Suppressor macrophage treated with lipopolysaccharide for 4 hours (primary cell): ENCODE measurements around the gene TMCO5A.
"Not testable (repeated sequence)": the region's sequence is repeated elsewhere in the genome, so short reads cannot be mapped to it uniquely, and the experiment has no call there.

Experiments
- DNase-seq: peaks from one replicate; pipeline ENCODE4 v3.0.0-alpha.2; 2020

Gene TMCO5A

DNA sequence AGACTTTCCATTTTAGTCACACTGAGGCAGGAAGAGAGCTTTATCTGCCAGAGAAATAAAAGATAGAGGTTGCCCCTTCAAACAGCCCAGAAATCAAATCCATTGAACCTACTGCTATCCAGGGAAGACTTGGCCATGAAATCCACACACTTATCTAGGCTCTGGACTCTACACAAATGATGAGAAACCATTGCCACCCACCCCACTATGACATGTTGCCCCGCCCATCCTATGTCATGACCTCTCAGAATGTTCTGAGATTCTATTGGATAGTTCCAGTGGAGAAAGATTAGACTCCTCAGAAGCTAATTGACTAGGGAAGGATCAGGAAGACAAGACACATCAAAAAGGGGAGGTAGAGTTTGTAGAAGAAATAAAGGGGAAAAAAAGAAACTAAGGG, at the start of gene TMCO5A:
TMCO5A (plus strand) TSS at position 301 of the 400 bp plus-strand sequence. CDS start 1,684 bp downstream, outside the sequence.
- no peak for DNase-seq

DNA sequence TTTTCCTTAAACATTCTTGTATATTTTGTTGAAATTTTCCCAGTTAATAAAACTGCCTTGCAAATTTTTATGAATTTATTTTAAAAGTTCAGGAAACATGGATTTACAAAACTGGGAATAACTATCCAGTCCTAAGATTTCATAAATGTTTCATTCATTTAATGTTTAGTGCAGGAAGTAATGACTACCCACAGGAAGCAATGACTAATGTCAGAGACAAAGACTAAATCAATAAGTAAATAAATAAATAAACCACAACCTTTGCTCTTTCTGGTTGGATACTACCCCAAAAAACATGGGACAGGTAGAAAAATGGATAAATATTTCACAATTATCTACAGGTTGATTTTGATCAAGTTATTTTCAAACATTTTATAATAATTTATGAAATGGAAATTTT, 48.8 kb upstream of the TMCO5A start:
- no peak for DNase-seq

DNA sequence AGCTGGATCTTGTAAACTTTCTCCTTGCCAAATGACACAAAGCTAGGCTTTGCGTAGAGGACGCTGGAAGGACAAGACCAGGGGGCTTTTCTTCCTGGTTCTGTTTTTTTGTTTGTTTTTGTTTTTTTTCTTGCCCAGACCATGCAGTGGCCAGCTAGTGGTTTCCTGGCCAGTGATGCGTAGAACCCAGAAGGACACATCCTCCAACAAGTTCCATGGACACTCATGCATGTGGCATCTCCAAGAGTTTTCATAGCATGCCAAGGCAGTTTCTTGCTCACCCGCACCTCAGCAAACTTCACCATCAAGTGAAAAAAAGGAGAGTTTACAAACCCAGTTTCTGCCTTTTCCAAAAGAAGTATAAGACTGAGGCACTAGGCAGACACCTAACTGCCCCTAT, 46.1 kb upstream of the TMCO5A start:
- no peak for DNase-seq

DNA sequence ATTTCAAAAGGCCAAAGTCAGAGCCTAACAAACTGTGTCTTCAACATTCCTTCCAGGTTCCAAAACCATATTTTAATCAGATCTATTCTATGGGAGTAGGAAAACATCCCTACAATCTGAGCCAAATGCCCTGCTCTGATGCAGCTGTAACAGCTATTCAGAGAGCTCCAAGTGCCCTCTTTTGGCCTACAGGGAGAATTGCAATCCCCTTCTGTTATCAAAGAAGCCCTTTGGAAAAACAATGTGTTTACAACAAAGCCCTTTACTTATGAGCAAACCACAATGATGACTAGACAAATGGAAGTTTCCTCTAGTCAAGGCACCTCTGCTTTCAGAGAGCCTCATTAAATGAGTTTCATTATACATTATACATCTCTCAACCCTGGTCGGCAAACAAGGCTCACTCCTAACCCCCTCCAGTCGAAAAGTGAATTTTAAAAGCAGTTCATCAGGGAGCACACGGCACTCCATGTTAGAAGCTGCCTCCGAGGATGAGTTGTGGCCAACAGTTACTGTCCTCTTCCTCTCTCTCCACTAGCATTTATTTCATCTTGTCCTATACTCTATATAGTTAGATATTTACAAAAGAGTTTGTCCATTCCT, 42.6 kb upstream of the TMCO5A start:
- peak; percentile 48 for DNase-seq

DNA sequence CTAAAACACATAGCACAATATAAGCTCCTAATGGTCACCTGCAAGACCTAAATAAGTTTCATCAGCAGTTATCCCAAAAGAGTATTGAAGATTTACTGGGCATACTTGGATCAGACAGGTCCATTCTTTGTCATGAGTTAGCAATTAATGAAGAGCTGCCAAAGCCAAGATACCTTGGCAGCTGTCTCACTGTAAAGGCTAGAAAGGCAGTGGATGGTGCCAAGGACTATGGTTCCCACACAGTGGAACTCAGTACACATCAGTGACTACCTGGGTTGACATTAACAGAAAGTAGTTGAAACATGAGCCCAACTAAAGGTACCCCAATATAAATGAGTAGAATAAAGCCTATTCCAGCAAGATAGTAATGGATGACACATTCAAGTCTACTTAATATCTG, 41.1 kb upstream of the TMCO5A start:
- DNase-seq = no peak

DNA sequence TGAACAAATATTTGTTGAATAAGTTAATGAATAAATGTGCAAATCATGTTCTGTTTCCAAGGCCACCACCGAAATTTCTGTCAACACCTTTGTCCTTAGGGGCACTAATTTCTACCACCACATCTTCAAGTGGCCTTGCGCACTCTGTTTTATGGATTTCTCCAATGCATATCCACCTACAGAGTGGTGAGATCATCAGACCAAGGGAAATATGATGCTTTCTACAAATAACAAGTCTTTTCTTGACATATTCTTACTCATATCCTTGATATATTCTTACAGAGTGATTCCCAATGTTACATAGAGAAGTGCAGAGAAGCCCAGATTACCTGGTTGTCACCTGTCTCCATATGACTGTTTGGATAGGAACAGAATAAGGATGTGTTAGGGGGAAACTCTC, 36.1 kb upstream of the TMCO5A start:
- DNase-seq = no peak

DNA sequence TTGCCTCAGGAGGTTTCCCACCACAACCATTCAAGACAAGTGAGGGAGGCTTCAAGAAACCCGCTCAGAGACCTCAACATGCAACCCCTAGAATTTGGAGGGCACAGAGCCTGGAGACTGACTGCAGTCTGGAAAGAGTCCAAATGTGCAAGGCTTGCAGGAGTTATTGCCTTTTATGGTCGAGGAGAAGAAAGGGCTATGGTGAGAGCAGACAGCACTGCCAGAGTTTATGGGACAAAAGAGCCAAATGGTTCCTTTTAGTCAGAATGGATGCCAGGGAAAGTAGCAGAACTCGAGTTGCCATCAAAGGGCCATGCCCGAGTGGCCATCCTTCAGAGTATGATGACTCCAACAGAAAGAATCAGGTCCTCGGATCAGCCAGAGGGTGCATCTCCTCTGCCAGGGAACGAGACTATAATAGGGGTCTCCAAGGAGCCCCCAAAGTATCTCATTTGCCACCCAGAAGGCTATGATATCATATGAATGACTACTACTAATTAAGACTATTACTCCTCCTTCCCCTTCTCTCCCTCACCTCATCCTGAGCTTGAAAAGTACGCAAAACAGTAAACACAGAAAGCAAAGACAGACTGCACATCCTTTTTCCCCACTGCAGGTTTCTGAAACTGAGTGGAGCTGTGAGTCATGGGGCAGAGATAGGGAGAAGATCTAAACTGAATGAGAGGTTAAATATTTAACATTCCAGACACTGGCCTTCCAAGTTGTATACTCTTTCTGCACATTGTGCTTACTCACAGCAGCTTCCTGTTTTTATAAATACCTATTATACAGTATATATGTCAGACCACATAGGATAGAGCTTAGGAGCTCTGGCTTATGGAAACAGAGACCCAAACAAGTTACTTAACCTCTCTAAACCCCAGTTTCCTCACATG, 33.9 kb upstream of the TMCO5A start:
- DNase-seq = no peak

DNA sequence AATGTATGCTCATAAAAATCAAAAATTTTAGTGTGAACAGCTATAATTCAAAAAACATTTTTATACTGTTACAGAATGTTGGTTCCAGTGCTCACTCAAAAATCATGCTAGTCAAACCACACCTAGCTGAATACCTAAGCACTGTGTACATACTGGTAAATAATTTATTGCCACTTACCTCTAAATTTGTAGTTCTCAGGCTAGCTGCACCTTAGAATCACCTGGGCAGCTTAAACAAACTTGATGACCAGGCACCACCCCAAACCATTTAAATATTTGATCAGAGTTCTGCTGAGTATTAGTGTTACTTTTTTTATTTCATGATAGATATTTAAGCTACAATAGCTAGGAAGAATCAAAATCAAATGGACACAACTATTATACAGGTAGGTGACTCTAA, 32.3 kb upstream of the TMCO5A start:
- no peak for DNase-seq

DNA sequence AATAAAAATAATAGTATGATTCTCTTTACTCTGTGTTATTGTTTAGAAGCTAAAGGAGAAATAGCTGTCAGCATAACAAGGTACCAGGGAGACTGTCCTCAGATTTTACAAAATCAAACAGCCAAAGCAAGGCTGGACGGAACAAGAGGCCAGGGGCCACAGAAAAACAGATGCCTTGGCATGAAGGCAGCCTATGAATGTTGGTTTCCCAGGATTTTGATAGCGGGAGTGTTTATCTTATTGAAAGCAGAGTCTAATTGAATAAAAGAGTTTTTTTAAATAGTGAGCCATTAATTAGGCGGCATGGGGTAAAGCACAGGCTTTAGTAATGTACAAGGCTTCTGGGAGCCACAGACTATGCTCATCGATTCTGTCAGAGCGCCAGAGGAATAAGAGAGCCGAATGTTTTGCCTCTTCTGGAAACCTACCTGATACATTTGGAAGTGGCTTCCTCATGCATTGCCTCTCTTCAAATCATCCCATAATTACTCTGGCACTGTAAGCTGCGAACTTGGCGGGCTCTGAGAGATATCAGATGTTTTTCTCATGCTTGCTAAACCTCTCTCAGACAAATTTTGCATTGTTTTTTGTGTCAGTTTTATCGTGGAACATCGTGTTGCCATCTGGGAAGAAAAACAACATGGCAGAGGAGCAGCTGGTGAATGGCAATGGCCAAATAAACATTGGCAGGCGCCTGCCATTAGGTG, 30.4 kb upstream of the TMCO5A start:
- no peak for DNase-seq

DNA sequence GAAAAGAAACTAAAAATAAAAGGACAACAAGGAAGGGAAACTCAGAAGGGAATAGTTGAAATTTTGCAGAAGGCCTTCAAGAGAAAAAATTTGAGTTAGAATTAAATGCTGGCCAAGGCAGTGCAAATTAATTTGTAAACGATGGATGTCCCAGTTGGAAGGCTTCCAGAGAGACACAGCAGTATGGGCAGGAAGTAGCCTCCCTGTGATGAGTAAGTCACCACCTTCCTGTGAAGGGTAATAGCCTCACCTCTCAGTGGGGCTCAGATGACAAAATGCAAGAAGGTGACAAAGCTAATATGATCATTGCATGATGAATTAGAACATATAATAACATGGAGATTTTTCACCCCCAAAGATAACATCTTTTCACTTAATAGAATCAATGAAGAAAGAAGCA, 27.3 kb upstream of the TMCO5A start:
- DNase-seq = no peak

DNA sequence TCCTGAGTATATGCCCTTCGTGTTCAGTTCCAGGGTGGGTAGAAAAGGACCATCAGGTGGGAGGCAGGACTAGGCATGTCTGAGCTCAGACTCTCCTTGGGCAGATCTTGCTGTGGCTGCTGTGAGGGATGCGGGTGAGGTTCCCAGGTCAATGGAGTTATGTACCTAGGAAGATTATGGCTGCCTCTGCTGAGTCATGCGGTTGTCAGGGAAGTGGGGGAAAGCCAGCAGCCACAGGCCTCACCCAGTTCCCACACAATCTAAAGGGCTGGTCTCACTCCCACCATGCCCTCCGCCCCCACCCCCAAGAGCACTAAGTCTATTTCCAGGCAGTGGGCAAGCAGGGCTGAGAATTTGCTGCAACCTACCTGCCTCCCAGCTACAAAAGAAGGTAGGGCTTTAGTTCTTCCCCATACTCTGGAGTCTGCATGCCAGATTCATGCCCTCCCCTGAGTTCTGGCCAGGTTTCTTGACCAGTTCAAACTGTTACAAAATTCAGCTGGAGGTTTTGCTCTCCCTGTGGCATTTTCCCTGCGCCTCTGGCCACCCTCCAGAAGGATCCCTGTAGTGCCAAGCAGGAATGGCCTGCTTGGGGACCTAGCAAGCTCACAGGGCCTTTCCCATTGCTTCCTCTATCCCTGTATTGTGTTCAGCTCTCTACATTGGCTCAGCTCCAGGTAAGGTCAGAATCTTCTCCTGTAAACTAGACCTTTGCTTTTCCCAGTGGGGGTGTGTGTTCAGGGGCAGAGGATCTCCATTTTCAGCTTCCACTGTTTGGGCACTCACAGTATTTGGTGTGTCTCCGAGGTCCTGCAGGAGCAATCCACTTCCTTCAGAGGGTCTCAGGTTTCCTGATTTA, 12.7 kb upstream of the TMCO5A start:
- DNase-seq = no peak

DNA sequence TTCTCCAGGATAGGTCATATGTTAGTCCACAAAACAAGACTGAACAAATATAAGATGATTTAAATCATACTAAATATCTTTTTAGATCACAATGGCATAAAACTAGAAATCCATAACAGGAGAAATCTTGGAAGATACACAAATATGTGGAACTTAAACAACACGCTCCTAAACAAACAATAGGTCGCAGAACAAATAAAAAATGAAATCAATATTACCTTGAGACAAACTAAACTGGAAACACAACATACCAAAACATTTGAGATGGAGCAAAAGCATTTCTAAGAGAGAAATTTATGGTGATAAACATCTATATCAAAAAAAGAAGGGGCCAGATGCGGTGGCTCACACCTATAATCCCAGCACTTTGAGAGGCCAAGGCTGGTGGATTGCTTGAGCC, 8.3 kb upstream of the TMCO5A start:
- no peak for DNase-seq

DNA sequence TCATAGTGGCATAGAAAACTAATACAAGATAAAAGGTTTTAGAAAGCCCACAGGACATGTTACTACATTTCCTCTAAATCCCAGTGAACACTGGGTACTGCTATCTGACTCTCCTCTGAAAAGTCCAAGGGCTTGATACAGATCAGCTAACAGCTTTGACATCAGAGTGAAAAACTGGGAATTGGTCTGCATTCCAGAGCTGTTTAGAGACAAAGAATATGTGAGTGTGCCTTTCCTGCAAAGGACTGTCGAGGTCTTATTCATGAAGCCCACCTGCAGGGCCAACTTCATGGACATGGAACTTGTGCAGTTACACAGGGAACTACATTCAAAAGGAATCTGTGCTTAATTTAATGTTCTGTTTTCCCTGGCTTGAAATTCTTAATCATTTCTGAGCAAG, 5.2 kb upstream of the TMCO5A start:
- DNase-seq = no peak

DNA sequence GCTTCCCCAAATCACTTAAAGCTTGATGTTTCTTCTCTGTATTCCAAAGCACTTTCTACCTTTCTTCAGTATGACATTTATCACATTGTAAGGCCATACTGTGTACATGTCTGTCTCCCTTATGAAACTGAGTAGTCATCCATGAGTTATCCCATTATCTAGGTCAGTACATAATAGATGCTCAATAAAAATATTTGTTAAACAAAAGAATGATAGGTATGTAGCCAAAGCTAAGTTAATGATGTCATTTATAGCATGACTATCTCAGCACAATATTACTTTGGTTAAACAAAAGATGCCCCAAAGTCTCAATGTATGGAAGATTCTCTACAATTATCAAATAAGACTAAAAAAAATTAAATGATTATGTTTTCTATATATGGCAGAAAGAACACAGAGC, 3.1 kb upstream of the TMCO5A start:
- DNase-seq = no peak

DNA sequence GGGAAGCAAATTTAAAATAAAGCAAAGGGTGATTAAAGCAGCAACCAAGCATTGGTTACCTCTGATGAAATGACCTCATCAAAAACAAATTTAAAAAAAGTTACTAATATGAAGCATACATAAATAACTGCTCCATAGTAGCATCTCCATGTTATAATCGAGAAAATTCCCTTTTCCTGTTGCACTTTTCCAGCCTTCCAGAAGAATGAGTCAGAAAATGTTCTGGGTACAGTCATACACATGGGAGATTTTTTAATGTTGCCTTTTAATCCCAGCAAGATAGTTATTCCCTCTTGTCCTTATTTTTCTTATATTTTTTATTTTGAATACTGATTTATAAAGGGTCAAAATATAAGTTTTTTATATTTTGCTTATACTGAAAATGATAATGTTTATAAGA, 2.6 kb upstream of the TMCO5A start:
- DNase-seq = no peak

DNA sequence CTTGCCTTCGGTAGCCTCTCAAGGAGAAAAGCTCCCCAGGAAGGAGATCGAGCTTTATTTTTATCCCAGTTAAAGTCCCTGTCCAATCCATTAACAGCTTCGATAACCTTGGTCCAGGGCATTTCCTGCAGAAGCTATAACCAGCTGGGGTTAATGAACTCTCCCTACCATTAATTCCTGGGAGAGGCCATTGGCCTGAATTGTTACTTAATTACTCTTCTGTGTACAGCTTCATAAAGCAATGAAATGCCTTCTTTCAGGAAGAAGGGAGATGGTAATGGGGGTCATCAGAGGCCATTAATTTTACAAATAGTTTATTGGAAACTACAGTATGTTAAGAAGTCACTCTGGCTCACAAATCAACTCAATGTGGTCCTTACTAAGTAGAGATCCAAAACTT, 1.9 kb upstream of the TMCO5A start:
- DNase-seq = no peak

DNA sequence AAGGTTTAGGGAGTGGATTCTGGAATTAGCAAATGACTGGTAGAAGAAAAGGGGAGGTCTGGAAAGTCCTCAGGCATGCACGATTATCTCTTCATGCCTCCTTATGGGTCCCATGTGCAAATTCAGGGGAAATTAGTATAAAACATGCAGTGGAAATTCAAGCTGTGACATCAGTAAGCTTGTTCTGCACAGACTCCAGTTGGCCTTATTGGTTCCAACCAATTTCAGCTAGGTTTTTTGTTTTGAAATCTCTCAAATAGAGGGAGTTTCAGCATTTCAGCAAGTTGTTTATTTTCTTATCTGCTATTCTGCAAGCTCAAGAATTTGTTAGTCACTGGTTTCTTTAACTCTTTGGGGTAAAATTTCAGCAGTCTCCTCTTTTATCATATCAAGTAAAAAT, 774 bp upstream of the TMCO5A start:
- no peak for DNase-seq

DNA sequence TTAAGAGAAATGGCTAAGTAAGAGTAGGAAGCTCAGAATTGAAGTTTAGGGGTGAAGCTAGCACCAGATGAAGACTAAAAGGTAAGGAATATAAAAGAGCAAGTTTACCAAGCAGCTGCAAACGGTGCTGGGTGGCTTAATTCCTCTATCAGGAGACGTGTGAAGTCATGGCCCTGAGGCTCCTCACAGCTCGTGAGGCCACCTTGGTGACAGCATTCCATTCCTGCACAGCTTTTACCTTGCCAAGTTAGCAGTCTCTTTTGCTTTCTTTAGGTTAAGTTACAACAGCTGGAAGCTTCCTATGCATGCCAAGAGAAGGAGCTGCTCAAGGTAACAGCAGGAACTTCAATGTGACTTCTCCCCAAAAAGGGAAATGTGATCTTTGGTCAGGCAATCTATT, 6.4 kb downstream of the TMCO5A start:
- no peak for DNase-seq

DNA sequence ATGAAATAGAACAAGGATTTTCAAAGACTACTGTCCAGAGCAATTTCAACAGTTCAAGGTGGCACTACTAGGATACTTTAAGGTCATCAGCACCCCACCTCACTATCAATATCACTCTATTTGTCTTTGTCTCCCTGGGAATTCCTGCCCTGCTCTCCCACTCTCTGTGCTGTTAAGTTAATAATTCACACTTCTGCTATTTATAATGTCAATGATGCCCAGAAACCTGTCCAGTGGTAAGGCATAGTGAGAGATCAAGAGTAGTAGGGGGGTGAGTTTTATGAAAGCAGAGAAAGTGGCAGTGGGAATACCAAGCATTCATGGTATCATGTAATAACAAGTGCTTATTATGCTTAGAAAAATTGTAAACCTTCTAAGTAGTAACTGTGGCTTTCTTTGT, 7.3 kb downstream of the TMCO5A start:
- DNase-seq = no peak

DNA sequence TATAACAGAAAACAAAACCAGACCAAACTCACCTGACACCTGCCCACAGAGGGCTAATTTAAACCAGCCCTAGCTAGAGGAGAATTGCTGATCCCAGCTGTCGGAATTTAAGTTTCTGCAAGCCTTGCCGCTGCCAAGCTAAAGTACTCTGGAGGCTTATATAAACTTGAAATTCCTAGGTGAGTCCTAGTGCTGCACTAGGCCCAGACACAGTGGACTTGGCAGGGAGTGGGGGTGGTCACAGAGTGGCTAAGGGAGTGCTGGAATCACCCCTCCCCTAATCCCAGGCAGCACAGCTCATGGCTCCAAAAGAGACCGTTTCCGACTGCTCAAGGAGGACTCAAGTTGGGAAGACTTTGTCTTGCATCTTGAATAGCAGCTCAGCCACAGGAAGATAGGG, 17.6 kb downstream of the TMCO5A start:
- DNase-seq = no peak

DNA sequence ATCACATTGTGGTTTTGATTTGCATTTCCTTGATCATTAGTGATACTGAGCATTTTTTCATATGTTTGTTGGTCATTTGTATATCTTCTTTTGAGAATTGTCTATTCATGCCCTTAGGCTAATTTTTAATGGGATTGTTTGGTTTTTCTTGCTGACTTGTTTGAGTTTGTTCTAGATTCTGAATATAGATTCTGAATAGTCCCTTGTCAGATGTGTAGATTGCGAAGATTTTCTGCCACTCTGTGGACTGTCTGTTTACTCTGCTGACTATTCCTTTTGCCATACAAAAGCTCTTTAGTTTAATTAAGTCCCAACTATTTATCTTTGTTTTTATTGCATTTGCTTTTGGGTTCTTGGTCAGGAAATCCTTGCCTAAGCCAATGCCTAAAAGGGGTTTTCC, 26.3 kb downstream of the TMCO5A start:
- not testable (repeated sequence) for DNase-seq

DNA sequence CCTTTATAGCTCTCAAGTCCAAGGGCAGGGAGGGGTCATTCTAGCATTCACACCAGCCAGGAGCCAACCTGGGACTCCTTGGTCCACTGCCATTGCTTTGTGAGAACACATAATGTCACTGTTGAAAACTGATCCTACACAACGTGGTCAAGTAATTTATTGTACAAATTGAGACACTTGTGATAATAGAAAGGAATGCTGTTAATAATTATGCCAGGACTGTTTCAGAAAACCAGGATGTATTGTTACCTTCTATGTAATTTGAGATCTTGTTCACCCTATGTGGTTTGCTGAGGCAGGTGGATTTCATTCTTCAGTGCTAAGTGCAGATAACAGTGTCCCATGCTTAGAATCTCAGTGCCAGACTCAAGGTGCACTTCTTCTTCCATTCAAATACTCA, 33.3 kb downstream of the TMCO5A start:
- no peak for DNase-seq

DNA sequence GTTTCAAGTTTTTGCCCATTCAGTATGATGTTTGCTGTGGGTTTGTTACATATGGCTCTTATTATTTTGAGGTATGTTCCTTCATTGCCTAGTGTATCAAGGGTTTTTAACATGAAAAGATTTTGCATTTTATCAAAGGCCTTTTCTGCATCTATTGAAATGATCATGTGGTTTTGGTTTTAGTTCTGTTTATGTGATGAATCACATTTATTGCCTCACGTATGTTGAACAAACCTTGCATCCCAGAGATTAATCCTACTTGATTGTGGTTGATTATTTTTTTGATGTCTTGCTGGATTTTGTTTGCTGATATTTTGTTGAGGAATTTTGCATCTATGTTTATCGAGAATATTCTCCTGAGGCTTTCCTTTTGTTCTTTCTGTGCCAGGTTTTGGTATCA, 39.4 kb downstream of the TMCO5A start:
- DNase-seq = no peak
